ENCODE measurements around the gene PON3. TPM values are rescaled to one million over a fixed set of nuclear protein-coding genes. Genes with fewer than 3 reads are reported as not detected.

PON3 gene
- total and polyA plus RNA-seq, 2 of the 13 experiments (the other 11 are each of a cell fraction or from before 2014, with no cell fraction given): 23.6 to 37.8 TPM

- H3K9ac ChIP-seq (ENCODE audit: insufficient read depth, low read depth, low read length): no peak overlapping the region
These were observed 73.3 kb downstream of the PON3 start for GRCh38 chr7:95322854-95323253.

More at GRCh38 chr7:95322854-95323253, 73.3 kb downstream of the PON3 start:
- Histone ChIP-seq H3K4me3 (replicated peaks in 1 of 3; ENCODE audit: insufficient read depth in 1 of 3, low read depth in 2 of 3, low read length in 3 of 3) (no peak overlapping the region), H3K36me3 (replicated peaks in 1 of 2; ENCODE audit: control insufficient read depth in 1 of 2, insufficient read depth in 2 of 2, low read length in 2 of 2) (no peaks in the 10 kb centered on the region), H4K20me1 (ENCODE audit: insufficient read depth, low read length) (no peaks in the 10 kb centered on the region), H3K4me1 (ENCODE audit: insufficient read depth, low read length) (peaks cover 39% of the 10 kb centered on the region), H3K27me3 (ENCODE audit: control insufficient read depth in 1 of 2, insufficient read depth in 2 of 2, low read length in 2 of 2) (no peaks in the 10 kb centered on the region; a peak in 1 of 5 replicates), H3K9me3 (ENCODE audit: low read length) (no peaks in the 10 kb centered on the region), H3K27ac (ENCODE audit: extremely low read length, insufficient read depth, low read length) (no peak overlapping the region), H3K79me2 (ENCODE audit: insufficient read depth, low read length) (no peaks in the 10 kb centered on the region), H3K4me2 (ENCODE audit: low read depth, low read length) (no peak overlapping the region), H2AFZ (ENCODE audit: low read length) (no peak overlapping the region)
- 50% methylated on average over 2 of the region's 2 CpGs for WGBS (ENCODE audit: low lambda C conversion rate)
- ChIA-PET POLR2A (interaction anchor here (1.3 kb wide), 1 partner anchor 118 kb away, joined by 3 read pairs; no protein-coding TSS in a partner anchor), CTCF (ENCODE audit: low intra/inter-chr PET ratio, low total read pairs) (no interaction called here)
- FAIRE-seq (no peak), ATAC-seq (no peak), DNase-seq (ENCODE audit: low spot score) (no peak)
- TF ChIP-seq ZEB1 (IDR thresholded peaks at IDR 0.05; ENCODE audit: insufficient replicate concordance, low read depth): no peak
- TF ChIP-seq MAFK (conservative IDR thresholded peaks at IDR 0.05 in 1 of 2, IDR thresholded peaks at IDR 0.05 in 1 of 2; ENCODE audit: low read length in 2 of 2): no peak
- no peak for TF ChIP-seq ZBTB33 (CRISPR knock-in tag; IDR thresholded peaks at IDR 0.05)
- TF ChIP-seq GFI1 (CRISPR knock-in tag; IDR thresholded peaks at IDR 0.05; ENCODE audit: borderline replicate concordance): no peak
- no peak for TF ChIP-seq FOXK1 (CRISPR knock-in tag; IDR thresholded peaks at IDR 0.05; ENCODE audit: borderline replicate concordance, low read depth)
- no peak for TF ChIP-seq PPARG (CRISPR knock-in tag; conservative IDR thresholded peaks at IDR 0.05)
- TF ChIP-seq HNF4G (IDR thresholded peaks at IDR 0.05; ENCODE audit: borderline replicate concordance, low read depth, low read length): no peak
- no peak for TF ChIP-seq HNF4G (CRISPR knock-in tag; IDR thresholded peaks at IDR 0.05; ENCODE audit: borderline replicate concordance, low read depth)
- TF ChIP-seq AGO2 (optimal IDR thresholded peaks at IDR 0.05; ENCODE audit: low read depth, low read length): no peak
- TF ChIP-seq NCOR1 (IDR thresholded peaks at IDR 0.05; ENCODE audit: borderline replicate concordance, low read length): no peak
- TF ChIP-seq CBX2 (IDR thresholded peaks at IDR 0.05; ENCODE audit: low read depth, low read length): no peak
- TF ChIP-seq CBX2 (CRISPR knock-in tag; IDR thresholded peaks at IDR 0.05; ENCODE audit: low read depth): no peak
- TF ChIP-seq DNMT3B (CRISPR knock-in tag; conservative IDR thresholded peaks at IDR 0.05): no peak
- TF ChIP-seq ZBTB20 (CRISPR knock-in tag; IDR thresholded peaks at IDR 0.05; ENCODE audit: borderline replicate concordance, low read depth): no peak
- intact Hi-C loops (cut with micrococcal nuclease; ENCODE audit: unreplicated experiment) (no loop called here), in situ Hi-C loops (cut with HindIII; ENCODE audit: extremely low pct_ligation_motif_present, low pct_unique_long_range_greater_than_20kb) (no loop called here)
- BruUV-seq (replicated peaks): no TSS peak

All from HepG2 (cell line).